Esophagus (tissue), 2 donors: Measurements from ENCODE around the gene TRAF6. TPM values are rescaled to one million over a fixed set of nuclear protein-coding genes. Genes with fewer than 3 reads are reported as not detected.
A peak's percentile ranks its signal among the peaks of the same experiment; 100 is the strongest.

Experiments
- H3K27ac ChIP-seq, 2 donors: one replicate each; pipeline ENCODE4 v1.5.1; 2013; ENCODE audit warnings: low read depth in 2 of 2, mild to moderate bottlenecking in 2 of 2, inconsistent platforms in 1 of 2, low read length in 1 of 2, moderate library complexity in 1 of 2
- H3K27me3 ChIP-seq, 2 donors: one replicate each; pipeline ENCODE4 v1.6.1; 2013; ENCODE audit warnings: low read length in 2 of 2, control low read depth in 1 of 2, mild to moderate bottlenecking in 1 of 2; ENCODE audit not compliant: insufficient read depth in 2 of 2, control insufficient read depth in 1 of 2
- H3K36me3 ChIP-seq, 2 donors: one replicate each; pipeline ENCODE4 v1.6.1; 2013; ENCODE audit warnings: low read length in 1 of 2; ENCODE audit not compliant: control insufficient read depth in 2 of 2, insufficient read depth in 2 of 2
- H3K4me1 ChIP-seq, 2 donors: one replicate each; pipeline ENCODE4 v1.6.1; 2013; ENCODE audit warnings: low read length in 1 of 2; ENCODE audit not compliant: control insufficient read depth in 2 of 2, insufficient read depth in 2 of 2
- H3K4me3 ChIP-seq, 2 donors: one replicate each; pipeline ENCODE4 v1.5.1; 2013; ENCODE audit warnings: low read length in 2 of 2, mild to moderate bottlenecking in 2 of 2, low read depth in 1 of 2, moderate library complexity in 1 of 2
- H3K9me3 ChIP-seq, 2 donors: one replicate each; pipeline ENCODE4 v1.6.1; 2013; ENCODE audit warnings: mild to moderate bottlenecking in 2 of 2, low read depth in 1 of 2, low read length in 1 of 2, moderate library complexity in 1 of 2; ENCODE audit not compliant: control insufficient read depth in 2 of 2, insufficient read depth in 1 of 2
- WGBS, 2 donors: extraction: QIAGEN DNeasy Blood & Tissue Kit; methylation state at CpG; one replicate each; pipeline ENCODE4 v1.1.7; 2013; 5-methylcytosine and 5-hydroxymethylcytosine counted together
- polyA plus RNA-seq, 2 donors: library from polyadenylated mRNA; stranded (reverse); fragments of 200-250 nt; gene quantifications; one replicate each; pipeline ENCODE4 v1.2.3, GENCODE V29; 2013
- donor health status: healthy with polysubstance abuse.
- donor health status: Bipolar disorder and iron deficiency.

The TRAF6 gene
- polyA plus RNA-seq, 2 donors, result 1.9 to 3.7 TPM

DNA sequence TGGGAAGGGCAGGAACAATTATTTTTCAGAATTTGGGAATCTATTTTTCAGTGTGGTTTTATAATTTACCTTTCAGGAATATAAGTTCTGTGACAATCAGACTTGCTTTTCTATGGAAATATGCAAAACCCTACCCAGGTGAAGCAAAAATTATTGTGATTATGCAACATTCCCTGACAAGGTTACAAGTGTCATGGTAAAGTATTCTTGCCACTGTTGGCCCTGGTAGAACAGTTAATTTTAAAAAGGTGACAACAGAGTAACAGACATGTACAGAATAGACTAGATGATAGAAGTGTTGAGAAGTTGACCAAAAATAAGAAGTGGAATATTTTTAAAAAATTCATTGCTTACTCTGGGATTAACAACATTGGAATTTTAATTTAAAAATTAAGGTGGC is 29.2 kb downstream of the TRAF6 start:
- Histone ChIP-seq H3K27me3 (no peaks in the 10 kb centered on the region), H3K4me1 (no peaks in the 10 kb centered on the region), H3K4me3 (no peak overlapping the region), H3K27ac (no peak overlapping the region), H3K36me3 (peaks cover 2 to 6% of the 10 kb centered on the region in 2 donors), H3K9me3 (no peaks in the 10 kb centered on the region)

DNA sequence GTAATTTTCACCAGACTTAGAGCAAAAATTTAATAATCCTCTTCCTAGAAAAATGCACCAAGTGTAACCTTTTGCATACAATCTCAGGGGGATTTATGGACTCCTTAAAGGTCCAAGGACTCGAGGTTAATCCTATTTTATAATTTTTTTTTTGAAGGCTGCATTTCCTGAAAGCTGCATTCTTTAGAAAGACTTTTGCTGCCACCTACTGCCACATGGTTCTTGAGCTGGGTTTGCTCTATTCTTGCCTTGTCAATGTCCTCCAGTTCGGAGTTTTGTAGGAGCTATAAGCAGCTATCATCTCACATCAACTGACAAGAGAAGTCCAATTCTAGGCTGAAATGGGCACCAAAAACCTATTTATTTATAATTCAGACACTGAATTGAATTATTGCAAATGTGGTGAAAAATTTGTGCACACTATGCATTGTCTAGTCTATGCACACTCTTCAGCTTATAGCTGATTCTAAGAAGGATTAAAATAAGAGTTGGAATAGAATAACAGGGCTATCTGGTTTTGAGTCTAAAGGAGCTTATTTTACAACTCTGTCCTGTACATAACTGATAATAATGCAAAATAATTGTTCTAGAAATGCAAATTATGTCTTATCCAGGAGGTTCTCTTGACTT is 31.3 kb downstream of the TRAF6 start:
- Histone ChIP-seq H3K9me3 (no peaks in the 10 kb centered on the region), H3K4me3 (no peak overlapping the region), H3K36me3 (no peaks in the 10 kb centered on the region), H3K4me1 (no peaks in the 10 kb centered on the region), H3K27ac (no peak overlapping the region), H3K27me3 (no peaks in the 10 kb centered on the region)
- WGBS, 2 donors, result 31 to 32% methylated on average over 2 of the region's 2 CpGs

DNA sequence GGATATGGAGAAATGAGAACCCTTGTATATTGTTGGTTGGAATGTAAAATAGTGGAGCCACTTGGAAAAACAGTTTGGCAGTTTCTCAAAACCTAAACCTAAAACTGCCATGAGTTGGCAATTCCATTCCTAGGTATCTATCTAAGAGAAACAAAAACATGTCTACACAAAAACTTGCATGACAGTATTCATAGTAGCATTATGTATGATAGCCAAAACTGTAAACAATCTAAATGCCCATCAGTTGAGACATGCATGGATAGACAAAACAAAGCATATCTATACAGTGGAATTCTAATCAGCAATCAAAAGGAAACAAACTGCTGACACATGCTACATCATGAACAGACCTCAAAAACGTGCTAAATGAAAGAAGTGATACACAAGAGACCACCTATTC is 34.9 kb downstream of the TRAF6 start:
- no peaks in the 10 kb centered on the region for H3K9me3 ChIP-seq
- no peaks in the 10 kb centered on the region for H3K4me1 ChIP-seq
- no peaks in the 10 kb centered on the region for H3K27me3 ChIP-seq
- WGBS, 2 donors, result 36 to 47% methylated on average over 1 of the region's 1 CpG
- H3K36me3 ChIP-seq, result no peaks in the 10 kb centered on the region
- no peak overlapping the region for H3K27ac ChIP-seq
- H3K4me3 ChIP-seq, result no peak overlapping the region

DNA sequence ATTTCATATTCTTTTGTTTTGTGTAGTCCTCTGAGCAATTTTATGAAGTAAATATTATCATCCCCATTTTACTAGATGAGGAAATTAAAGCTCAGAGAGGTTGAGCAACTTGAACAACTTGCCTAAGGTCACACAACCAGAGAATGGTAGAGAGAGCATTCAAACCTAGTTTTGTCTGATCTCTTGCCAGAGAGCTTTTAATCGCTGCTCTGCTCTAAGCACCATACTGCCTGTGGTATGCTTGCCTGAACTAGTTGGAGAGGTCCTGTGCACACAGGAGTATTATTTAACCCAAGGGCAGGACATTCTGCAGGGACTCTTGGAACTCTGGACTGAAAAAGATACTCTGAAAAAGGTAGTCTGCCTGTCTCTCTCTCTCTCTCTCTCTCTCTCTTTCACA is 38.5 kb downstream of the TRAF6 start:
- Histone ChIP-seq H3K4me3 (no peak overlapping the region), H3K4me1 (peaks cover 0 to 13% of the 10 kb centered on the region in 2 donors), H3K9me3 (no peaks in the 10 kb centered on the region), H3K27me3 (no peaks in the 10 kb centered on the region), H3K27ac (no peak overlapping the region), H3K36me3 (no peaks in the 10 kb centered on the region)
- WGBS, 2 donors, result 51 to 76% methylated on average over 1 of the region's 1 CpG

DNA sequence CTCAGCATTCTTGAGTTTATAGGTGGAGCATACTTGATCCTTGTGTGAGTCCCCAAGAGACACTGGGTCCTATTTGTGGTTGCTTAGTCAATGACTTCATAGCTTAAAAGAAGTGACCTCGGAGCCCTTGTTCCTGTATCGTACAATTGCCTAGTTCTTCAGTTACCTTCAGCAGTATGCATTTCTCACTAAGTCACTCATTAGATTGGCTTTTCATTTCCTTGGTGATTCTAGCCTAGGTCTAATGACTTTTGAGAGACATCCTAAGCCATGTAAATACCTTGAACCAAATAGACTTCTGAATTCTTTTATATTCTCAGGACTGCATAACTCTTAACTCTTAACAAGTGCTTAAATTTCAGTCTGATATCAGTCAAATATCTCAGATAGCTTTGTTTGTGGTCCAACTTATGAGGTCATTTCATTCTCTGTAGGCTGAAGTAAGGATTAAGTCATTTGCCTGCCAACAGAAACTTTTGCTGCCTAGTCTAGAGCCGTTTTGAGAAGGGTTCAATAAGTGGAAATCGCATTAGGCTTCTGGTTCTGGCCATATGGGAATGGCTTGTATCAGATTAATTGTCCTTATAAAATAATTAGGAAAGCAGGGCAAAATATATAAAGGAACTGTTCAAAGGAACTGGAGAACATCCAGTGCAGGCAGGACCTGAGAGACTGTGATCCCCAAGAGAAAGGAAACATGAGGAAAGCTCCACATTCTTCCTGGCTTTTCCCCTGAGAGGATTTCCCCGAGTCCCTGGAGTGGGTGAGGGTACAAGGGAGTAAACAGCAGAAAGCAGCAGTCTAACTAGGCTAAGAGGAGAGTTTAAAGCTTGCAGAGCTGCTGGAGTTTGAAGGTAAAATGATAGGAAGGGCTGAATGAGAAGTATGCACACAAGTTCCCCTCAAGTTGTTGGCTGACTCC is 39.9 kb downstream of the TRAF6 start:
- H3K27ac ChIP-seq, result no peak overlapping the region
- no peaks in the 10 kb centered on the region for H3K9me3 ChIP-seq
- no peaks in the 10 kb centered on the region for H3K36me3 ChIP-seq
- H3K27me3 ChIP-seq, result no peaks in the 10 kb centered on the region
- H3K4me3 ChIP-seq, result no peak overlapping the region
- H3K4me1 ChIP-seq, result peaks cover 0 to 13% of the 10 kb centered on the region in 2 donors
- WGBS, 2 donors, result 50 to 58% methylated on average over 5 of the region's 5 CpGs

DNA sequence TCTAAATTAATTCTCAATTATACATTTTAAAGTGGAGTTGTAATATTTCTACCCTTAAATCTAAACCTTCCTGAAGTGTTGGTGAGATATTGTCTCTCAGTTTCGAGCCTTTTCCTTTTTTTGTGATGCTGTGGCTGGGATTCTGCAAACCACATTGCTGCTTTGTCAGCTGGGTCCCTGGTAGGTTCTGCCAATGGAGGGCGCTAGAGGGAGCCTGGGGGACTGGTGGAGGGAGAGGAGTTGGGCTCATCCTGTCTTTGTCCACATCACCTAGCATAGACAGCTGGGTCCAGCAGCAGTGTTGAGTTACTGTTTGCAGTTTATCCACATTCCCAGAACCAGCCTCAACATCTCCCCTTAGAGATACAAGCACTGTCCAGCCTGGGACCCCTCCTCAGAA is 41.0 kb downstream of the TRAF6 start:
- 65 to 66% methylated on average over 2 of the region's 2 CpGs for WGBS, 2 donors
- Histone ChIP-seq H3K27me3 (no peaks in the 10 kb centered on the region), H3K4me1 (peaks cover 0 to 13% of the 10 kb centered on the region in 2 donors), H3K4me3 (no peak overlapping the region), H3K9me3 (no peaks in the 10 kb centered on the region), H3K36me3 (no peaks in the 10 kb centered on the region), H3K27ac (no peak overlapping the region)

DNA sequence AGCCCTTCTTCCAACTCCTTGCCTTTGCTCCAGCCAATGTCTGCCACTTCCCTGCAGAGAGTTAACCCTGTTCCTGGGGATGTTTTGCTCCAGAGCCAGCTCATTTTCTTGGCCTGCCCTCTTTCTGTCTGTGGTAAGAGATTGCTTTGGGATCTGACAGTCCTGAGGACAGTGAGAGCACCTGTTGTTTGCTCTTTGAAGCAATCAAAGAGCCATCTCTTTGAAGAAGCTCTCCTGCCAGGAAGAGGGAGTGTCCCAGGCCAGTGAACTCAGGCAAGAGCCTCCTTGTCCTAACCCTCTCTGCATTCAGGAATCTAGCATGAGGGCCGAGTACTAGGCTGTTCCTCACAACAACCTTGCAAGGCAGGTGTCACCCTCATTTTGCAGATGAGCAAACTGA is 42.2 kb downstream of the TRAF6 start:
- Histone ChIP-seq H3K36me3 (no peaks in the 10 kb centered on the region), H3K9me3 (no peaks in the 10 kb centered on the region), H3K4me1 (peaks cover 0 to 13% of the 10 kb centered on the region in 2 donors), H3K27ac (peak overlapping the region; percentile 29 to 59), H3K4me3 (no peak overlapping the region), H3K27me3 (no peaks in the 10 kb centered on the region)
- 56 to 73% methylated on average over 1 of the region's 1 CpG for WGBS, 2 donors

DNA sequence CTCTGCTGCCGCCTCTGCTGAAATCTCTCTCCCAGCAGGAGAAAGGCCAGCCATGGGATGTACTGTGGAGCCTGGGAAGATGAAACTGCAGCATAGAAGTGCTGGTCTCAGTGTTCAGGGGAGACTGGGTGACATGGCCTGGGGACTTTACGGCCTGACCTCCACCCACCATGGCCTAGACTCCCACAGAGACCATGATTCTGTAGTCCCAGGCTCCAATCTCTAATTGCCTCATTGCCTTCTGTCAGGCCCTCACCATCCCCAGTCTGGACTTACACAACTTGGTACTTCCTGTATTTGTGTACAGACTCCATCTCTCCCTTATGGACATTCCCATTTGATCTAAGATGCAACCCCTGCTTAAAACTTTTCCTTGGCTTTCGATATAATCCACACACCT is 43.1 kb downstream of the TRAF6 start:
- H3K27me3 ChIP-seq, result no peaks in the 10 kb centered on the region
- no peak overlapping the region for H3K4me3 ChIP-seq
- peak overlapping the region; percentile 26 to 35 for H3K27ac ChIP-seq
- H3K9me3 ChIP-seq, result no peaks in the 10 kb centered on the region
- peaks cover 0 to 13% of the 10 kb centered on the region in 2 donors for H3K4me1 ChIP-seq
- no peaks in the 10 kb centered on the region for H3K36me3 ChIP-seq
- WGBS, 2 donors, result 89 to 95% methylated on average over 3 of the region's 3 CpGs

DNA sequence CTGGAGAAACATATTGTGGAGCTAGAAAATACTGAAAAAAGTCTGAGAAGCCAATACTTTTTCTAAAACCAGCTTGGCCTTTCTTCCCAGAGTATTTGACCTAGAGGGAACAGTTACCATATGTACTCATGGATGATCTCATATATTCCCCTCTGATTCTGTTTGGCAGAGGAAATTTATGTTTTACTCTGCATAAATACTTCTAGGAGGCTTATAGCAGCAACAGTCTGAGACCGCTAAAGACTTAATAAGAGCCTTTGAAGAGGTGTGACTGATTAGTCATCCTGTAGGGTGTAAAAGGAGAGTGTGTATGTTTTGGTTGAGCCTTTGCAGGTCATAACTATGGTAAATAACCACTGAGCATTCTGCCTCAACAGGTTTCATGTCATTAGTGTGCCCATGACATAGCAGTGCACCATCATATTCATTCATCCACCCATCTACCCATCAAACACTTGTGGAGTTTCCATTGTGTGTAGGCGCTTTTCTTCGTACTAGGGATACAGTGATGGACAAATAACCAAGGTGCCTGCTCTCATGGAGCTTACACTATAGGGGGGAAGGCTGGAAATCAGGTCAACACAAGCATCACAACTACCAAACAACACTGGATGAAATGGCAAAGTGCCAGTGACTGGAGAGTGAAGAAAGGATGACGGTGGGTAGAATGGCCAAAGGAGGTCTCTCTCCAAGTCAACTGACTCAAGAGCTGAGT is 44.5 kb downstream of the TRAF6 start:
- peaks cover 0 to 13% of the 10 kb centered on the region in 2 donors for H3K4me1 ChIP-seq
- H3K9me3 ChIP-seq, result no peaks in the 10 kb centered on the region
- H3K4me3 ChIP-seq, result no peak overlapping the region
- no peaks in the 10 kb centered on the region for H3K27me3 ChIP-seq
- no peaks in the 10 kb centered on the region for H3K36me3 ChIP-seq
- 84 to 90% methylated on average over 4 of the region's 4 CpGs for WGBS, 2 donors
- no peak overlapping the region for H3K27ac ChIP-seq
